GM12878 (cell line): Measurements from ENCODE around the gene DIRAS3. TPM values are rescaled to one million over a fixed set of nuclear protein-coding genes. Genes with fewer than 3 reads are reported as not detected.

Source experiments
- ATAC-seq: fragments of 200-7000 bp; cut with Tn5 transposase; 3 replicates; pipeline ENCODE4 v1.9.1; 2020; ENCODE audit warnings: mild to moderate bottlenecking, moderate library complexity
- BruUV-seq: library from RNA; stranded (reverse); fragments of 400-500 nt; replicated peaks from 2 replicates; lab custom pipeline; 2021; lab: Mats Ljungman, UMichigan
- CTCF ChIA-PET: fragments of 300-600 bp; sonication (Branson Sonifier 250); formaldehyde crosslinking; extraction: SDS; loops from one replicate; lab custom pipeline; 2021; ENCODE audit warnings: inconsistent platforms; lab: Yijun Ruan, JAX
- POLR2A ChIA-PET: fragments of 350-600 bp; formaldehyde crosslinking; extraction: SDS; loops from one replicate; lab custom pipeline; 2021; ENCODE audit warnings: inconsistent platforms; lab: Charles Lee
- RAD21 ChIA-PET: fragments of 300-600 bp; sonication (Branson Sonifier 250); formaldehyde crosslinking; loops from one replicate; lab custom pipeline; 2023; ENCODE audit warnings: antibody characterized with exemption; ENCODE audit not compliant: unreplicated experiment; lab: Charles Lee
- SMC1A ChIA-PET: fragments of 300-600 bp; sonication (Branson Sonifier 250); formaldehyde crosslinking; loops from one replicate; lab custom pipeline; 2023; ENCODE audit not compliant: unreplicated experiment, uncharacterized antibody; lab: Charles Lee
- DNase-seq: peaks from one replicate; pipeline ENCODE4 v3.0.0-alpha.2; 2011; ENCODE audit warnings: low read depth, low spot score
- FAIRE-seq: peaks from 3 replicates; lab custom pipeline; 2011; peaks lifted over from hg19 to GRCh38; lab: Jason Lieb, UNC
- H2AFZ ChIP-seq: 2 replicates; pipeline ENCODE4 v1.6.0; 2011; ENCODE audit warnings: low read depth, low read length, control low read depth; ENCODE audit not compliant: control insufficient read depth
- H3K27ac ChIP-seq: 2 replicates; pipeline ENCODE4 v1.5.1; 2011; ENCODE audit warnings: control low read depth; ENCODE audit not compliant: control insufficient read depth, insufficient read depth
- H3K27me3 ChIP-seq, 2 experiments: replicated peaks in 1 of 2; 2 replicates each; pipeline versions ENCODE4 v1.6.0 to v1.6.1; 2011; ENCODE audit warnings: low read length in 1 of 2; ENCODE audit not compliant: control insufficient read depth in 2 of 2, insufficient read depth in 2 of 2
- H3K36me3 ChIP-seq, 2 experiments: 2 replicates each; pipeline ENCODE4 v1.5.1; 2011; ENCODE audit warnings: low read length in 1 of 2; ENCODE audit not compliant: control insufficient read depth in 2 of 2, insufficient read depth in 2 of 2
- H3K4me1 ChIP-seq: 2 replicates; pipeline ENCODE4 v1.6.1; 2011; ENCODE audit warnings: mild to moderate bottlenecking, low read length, moderate library complexity, mixed read lengths; ENCODE audit not compliant: control insufficient read depth, insufficient read depth
- H3K4me2 ChIP-seq: 2 replicates; pipeline ENCODE4 v1.6.0; 2011; ENCODE audit warnings: control low read depth; ENCODE audit not compliant: control insufficient read depth, insufficient read depth
- H3K4me3 ChIP-seq: fragments of 200-600 bp; sonication (generic); 2 replicates; pipeline ENCODE4 v1.5.1; 2016
- H3K79me2 ChIP-seq: 2 replicates; pipeline ENCODE4 v1.6.0; 2011; ENCODE audit warnings: low read length; ENCODE audit not compliant: control insufficient read depth, insufficient read depth
- H3K9ac ChIP-seq: 2 replicates; pipeline ENCODE4 v1.8.0; 2011; ENCODE audit warnings: low read length, control low read depth, mixed read lengths; ENCODE audit not compliant: control insufficient read depth, insufficient read depth
- H3K9me3 ChIP-seq: replicated peaks from 3 replicates; pipeline ENCODE4 v1.5.1; 2011; ENCODE audit warnings: mild to moderate bottlenecking, low read length; ENCODE audit not compliant: control insufficient read depth, insufficient read depth
- H4K20me1 ChIP-seq: 2 replicates; pipeline ENCODE4 v1.6.0; 2011; ENCODE audit not compliant: control insufficient read depth, insufficient read depth
- BMI1 ChIP-seq: fragments of 450-650 bp; IDR thresholded peaks from 2 replicates; pipeline ENCODE4 v1.6.1; 2016; ENCODE audit warnings: mild to moderate bottlenecking, moderate library complexity, borderline replicate concordance
- CHD2 ChIP-seq: IDR thresholded peaks from 2 replicates; pipeline ENCODE4 v1.6.1; 2011; ENCODE audit warnings: low read depth, low read length, improper control_type of control experiment, borderline replicate concordance
- FOXM1 ChIP-seq: IDR thresholded peaks from 2 replicates; pipeline ENCODE4 v1.6.1; 2012; ENCODE audit warnings: low read depth, mild to moderate bottlenecking, inconsistent platforms, low read length, moderate library complexity
- HDAC6 ChIP-seq: fragments of 200-600 bp; sonication (generic); IDR thresholded peaks from one replicate; pipeline ENCODE4 v1.8.0; 2017; ENCODE audit warnings: antibody characterized with exemption; ENCODE audit not compliant: unreplicated experiment
- IRF4 ChIP-seq: IDR thresholded peaks from 2 replicates; pipeline ENCODE4 v1.6.1; 2011; ENCODE audit warnings: low read depth, low read length
- JUND ChIP-seq: IDR thresholded peaks from 2 replicates; pipeline ENCODE4 v1.6.1; 2012; ENCODE audit warnings: low read depth, mild to moderate bottlenecking, low read length, improper control_type of control experiment, moderate library complexity
- KDM1A ChIP-seq: fragments of 200-600 bp; sonication (generic); IDR thresholded peaks from 2 replicates; pipeline ENCODE4 v1.6.1; 2016; ENCODE audit warnings: borderline replicate concordance
- NFXL1 ChIP-seq: fragments of 450-650 bp; IDR thresholded peaks from 2 replicates; pipeline ENCODE4 v1.6.1; 2017; ENCODE audit warnings: antibody characterized with exemption, mild to moderate bottlenecking, borderline replicate concordance
- PAX5 ChIP-seq: IDR thresholded peaks from 2 replicates; pipeline ENCODE4 v1.6.1; 2011; ENCODE audit warnings: low read depth, low read length, borderline replicate concordance
- SRF ChIP-seq, 2 experiments: IDR thresholded peaks; 2 replicates each; pipeline ENCODE4 v1.6.1; 2011; ENCODE audit warnings: low read depth in 2 of 2, low read length in 2 of 2, mild to moderate bottlenecking in 1 of 2, moderate library complexity in 1 of 2
- WGBS: methylation state at CpG from one replicate; pipeline ENCODE4 v1.1.6; 2016; ENCODE audit warnings: low lambda C conversion rate; ENCODE audit not compliant: insufficient replicate concordance, insufficient coverage; ENCODE audit errors: missing lambda C conversion rate; 5-methylcytosine and 5-hydroxymethylcytosine counted together
- in situ Hi-C: fragments of 300-500 bp; cut with MboI; formaldehyde crosslinking; loops from 9 replicates; pipeline ENCODE4 v1.14.3; 2018; ENCODE audit warnings: mixed read lengths
- intact Hi-C: fragments of 100-400 bp; cut with micrococcal nuclease; formaldehyde crosslinking; loops from one replicate; pipeline ENCODE4 v1.14.2; 2022; ENCODE audit not compliant: unreplicated experiment
- polyA plus RNA-seq, 11 experiments: library from polyadenylated mRNA; depleted of rRNA in 4 of 11; unstranded in 6 of 11; stranded (reverse) in 5 of 11; fragments of >200 nt; fragmentation: Nextera tagmentation in 4 of 11; fragmentation: Illumina TruSeq in 1 of 11; extraction: Ambion mirVana in 4 of 11; extraction: Trizol in 1 of 11; gene quantifications; 1 replicate in 1 of 11; 2 replicates in 10 of 11; pipeline versions ENCODE4 v1.2.1 to v1.2.3, GENCODE V29; 2011 to 2016; ENCODE audit warnings: inconsistent platforms in 2 of 11, missing spikeins in 2 of 11, low read depth in 1 of 11
- total RNA-seq, 4 experiments: library from RNA; depleted of rRNA in 3 of 4; stranded (reverse); fragments of >200 nt in 3 of 4; fragmentation: Illumina TruSeq in 1 of 4; extraction: Trizol in 1 of 4; gene quantifications; 2 replicates each; pipeline versions ENCODE4 v1.2.1 to v1.2.3, GENCODE V29; 2013 to 2021
- TF ChIP-seq, protein P1 (sequence below): IDR thresholded peaks from 2 replicates; pipeline ENCODE4 v1.6.1; 2012; ENCODE audit warnings: mild to moderate bottlenecking, low read depth, low read length

Gene DIRAS3
- total and polyA plus RNA-seq, 10 of the 15 experiments (the other 5 are each of a cell fraction or from before 2014, with no cell fraction given): not detected

DNA sequence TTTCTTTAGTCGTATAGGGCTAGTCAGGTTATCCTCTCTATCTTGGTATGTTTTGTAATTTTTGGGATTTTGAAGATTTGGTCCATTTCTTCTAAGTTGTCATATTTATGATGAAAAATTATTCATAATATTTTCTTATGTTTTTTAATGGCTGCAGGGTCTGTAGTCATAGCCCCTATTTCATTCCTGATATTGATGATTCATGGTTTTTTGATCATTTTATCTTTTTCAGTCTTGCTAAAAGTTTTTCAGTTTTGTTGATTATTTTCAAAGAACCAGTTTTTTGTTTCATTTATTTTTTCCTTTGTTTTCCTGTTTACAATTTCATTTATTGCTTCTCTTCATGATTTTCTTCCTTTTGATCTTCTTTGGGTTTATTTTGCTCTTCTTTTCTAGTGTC is 50.2 kb downstream of the DIRAS3 start:
- H3K27ac ChIP-seq: no peak overlapping the region
- ChIA-PET RAD21 (no interaction called here), POLR2A (no interaction called here), SMC1A (no interaction called here), CTCF (no interaction called here)
- no peak overlapping the region for H2AFZ ChIP-seq
- ATAC-seq (no peak), DNase-seq (no peak), FAIRE-seq (no peak)
- H3K27me3 ChIP-seq: no peaks in the 10 kb centered on the region
- no peaks in the 10 kb centered on the region for H3K9me3 ChIP-seq
- in situ Hi-C loops (no loop called here), intact Hi-C loops (no loop called here)
- H3K4me3 ChIP-seq: no peak overlapping the region
- no peaks in the 10 kb centered on the region for H3K4me1 ChIP-seq
- no peaks in the 10 kb centered on the region for H3K36me3 ChIP-seq
- no peak overlapping the region for H3K4me2 ChIP-seq
- BruUV-seq: no TSS peak
- H4K20me1 ChIP-seq: no peaks in the 10 kb centered on the region
- no peak for TF ChIP-seq HDAC6
- TF ChIP-seq IRF4: no peak
- TF ChIP-seq, protein P1, sequence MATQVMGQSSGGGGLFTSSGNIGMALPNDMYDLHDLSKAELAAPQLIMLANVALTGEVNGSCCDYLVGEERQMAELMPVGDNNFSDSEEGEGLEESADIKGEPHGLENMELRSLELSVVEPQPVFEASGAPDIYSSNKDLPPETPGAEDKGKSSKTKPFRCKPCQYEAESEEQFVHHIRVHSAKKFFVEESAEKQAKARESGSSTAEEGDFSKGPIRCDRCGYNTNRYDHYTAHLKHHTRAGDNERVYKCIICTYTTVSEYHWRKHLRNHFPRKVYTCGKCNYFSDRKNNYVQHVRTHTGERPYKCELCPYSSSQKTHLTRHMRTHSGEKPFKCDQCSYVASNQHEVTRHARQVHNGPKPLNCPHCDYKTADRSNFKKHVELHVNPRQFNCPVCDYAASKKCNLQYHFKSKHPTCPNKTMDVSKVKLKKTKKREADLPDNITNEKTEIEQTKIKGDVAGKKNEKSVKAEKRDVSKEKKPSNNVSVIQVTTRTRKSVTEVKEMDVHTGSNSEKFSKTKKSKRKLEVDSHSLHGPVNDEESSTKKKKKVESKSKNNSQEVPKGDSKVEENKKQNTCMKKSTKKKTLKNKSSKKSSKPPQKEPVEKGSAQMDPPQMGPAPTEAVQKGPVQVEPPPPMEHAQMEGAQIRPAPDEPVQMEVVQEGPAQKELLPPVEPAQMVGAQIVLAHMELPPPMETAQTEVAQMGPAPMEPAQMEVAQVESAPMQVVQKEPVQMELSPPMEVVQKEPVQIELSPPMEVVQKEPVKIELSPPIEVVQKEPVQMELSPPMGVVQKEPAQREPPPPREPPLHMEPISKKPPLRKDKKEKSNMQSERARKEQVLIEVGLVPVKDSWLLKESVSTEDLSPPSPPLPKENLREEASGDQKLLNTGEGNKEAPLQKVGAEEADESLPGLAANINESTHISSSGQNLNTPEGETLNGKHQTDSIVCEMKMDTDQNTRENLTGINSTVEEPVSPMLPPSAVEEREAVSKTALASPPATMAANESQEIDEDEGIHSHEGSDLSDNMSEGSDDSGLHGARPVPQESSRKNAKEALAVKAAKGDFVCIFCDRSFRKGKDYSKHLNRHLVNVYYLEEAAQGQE: no peak
- no peak for TF ChIP-seq FOXM1
- TF ChIP-seq JUND: no peak
- no peak for TF ChIP-seq NFXL1
- TF ChIP-seq PAX5: no peak
- no peak for TF ChIP-seq KDM1A
- TF ChIP-seq BMI1: no peak
- TF ChIP-seq CHD2: no peak
- no peak for TF ChIP-seq SRF (IDR thresholded peaks at IDR 0.05; ENCODE audit: low read depth in 2 of 2, low read length in 2 of 2)
- no peak overlapping the region for H3K9ac ChIP-seq
- no peaks in the 10 kb centered on the region for H3K79me2 ChIP-seq
- 0% methylated on average over 1 of the region's 1 CpG for WGBS
